ENCODE results near the gene ST6GAL2. TPM values are rescaled to one million over a fixed set of nuclear protein-coding genes. Genes with fewer than 3 reads are reported as not detected.

ST6GAL2 gene
- total and polyA plus RNA-seq, 4 donors = 0.02 to 4.0 (median 0.55) TPM

DNA sequence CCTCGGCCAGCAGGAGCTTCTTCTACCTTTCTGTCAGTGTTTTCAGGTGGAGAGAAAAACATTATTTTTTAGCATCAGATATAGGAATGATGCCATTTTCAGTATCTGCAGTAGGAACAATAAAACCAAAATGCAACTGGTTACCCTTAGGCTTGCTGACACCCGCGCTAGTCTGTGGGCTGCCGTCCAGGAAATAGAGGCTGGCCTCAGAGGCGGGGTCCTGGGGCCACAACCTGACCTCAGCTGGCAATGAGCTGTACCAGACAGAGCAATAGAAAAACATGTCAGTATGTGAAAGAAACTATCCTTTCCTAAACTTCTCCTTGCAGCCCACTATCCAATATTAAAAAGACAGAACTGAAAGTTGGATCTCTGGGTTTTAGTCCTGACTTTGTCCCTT, 4.6 kb upstream of the ST6GAL2 start:
- no peak overlapping the region for H3K27ac ChIP-seq (ENCODE audit: low read depth in 1 of 2, low read length in 1 of 2)
- H3K36me3 ChIP-seq (ENCODE audit: control insufficient read depth in 4 of 4, insufficient read depth in 4 of 4, low read length in 4 of 4) = no peaks in the 10 kb centered on the region
- H3K27me3 ChIP-seq (ENCODE audit: control insufficient read depth in 3 of 3, insufficient read depth in 3 of 3, low read length in 2 of 3) = peaks cover 17 to 20% (median 18%) of the 10 kb centered on the region in 3 donors
- H3K4me1 ChIP-seq (ENCODE audit: control insufficient read depth in 5 of 5, insufficient read depth in 5 of 5, low read length in 5 of 5) = peaks cover 0 to 11% (median 0%) of the 10 kb centered on the region in 5 donors
- no peak overlapping the region for H3K4me3 ChIP-seq
- ATAC-seq (ENCODE audit: insufficient read depth, low FRiP score) (no peak), DNase-seq (no peak)
- H3K9me3 ChIP-seq (ENCODE audit: control insufficient read depth in 4 of 4, insufficient read depth in 3 of 4, low read length in 3 of 4) = no peaks in the 10 kb centered on the region
- 12 to 21% methylated on average over 5 of the region's 5 CpGs for WGBS, 2 donors
- TF ChIP-seq, protein P1, sequence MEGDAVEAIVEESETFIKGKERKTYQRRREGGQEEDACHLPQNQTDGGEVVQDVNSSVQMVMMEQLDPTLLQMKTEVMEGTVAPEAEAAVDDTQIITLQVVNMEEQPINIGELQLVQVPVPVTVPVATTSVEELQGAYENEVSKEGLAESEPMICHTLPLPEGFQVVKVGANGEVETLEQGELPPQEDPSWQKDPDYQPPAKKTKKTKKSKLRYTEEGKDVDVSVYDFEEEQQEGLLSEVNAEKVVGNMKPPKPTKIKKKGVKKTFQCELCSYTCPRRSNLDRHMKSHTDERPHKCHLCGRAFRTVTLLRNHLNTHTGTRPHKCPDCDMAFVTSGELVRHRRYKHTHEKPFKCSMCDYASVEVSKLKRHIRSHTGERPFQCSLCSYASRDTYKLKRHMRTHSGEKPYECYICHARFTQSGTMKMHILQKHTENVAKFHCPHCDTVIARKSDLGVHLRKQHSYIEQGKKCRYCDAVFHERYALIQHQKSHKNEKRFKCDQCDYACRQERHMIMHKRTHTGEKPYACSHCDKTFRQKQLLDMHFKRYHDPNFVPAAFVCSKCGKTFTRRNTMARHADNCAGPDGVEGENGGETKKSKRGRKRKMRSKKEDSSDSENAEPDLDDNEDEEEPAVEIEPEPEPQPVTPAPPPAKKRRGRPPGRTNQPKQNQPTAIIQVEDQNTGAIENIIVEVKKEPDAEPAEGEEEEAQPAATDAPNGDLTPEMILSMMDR (IDR thresholded peaks at IDR 0.05; ENCODE audit: control extremely low read depth, extremely low read depth) = no peak
- no peak overlapping the region for H3K9ac ChIP-seq (ENCODE audit: insufficient read depth in 1 of 2, low read length in 2 of 2)

DNA sequence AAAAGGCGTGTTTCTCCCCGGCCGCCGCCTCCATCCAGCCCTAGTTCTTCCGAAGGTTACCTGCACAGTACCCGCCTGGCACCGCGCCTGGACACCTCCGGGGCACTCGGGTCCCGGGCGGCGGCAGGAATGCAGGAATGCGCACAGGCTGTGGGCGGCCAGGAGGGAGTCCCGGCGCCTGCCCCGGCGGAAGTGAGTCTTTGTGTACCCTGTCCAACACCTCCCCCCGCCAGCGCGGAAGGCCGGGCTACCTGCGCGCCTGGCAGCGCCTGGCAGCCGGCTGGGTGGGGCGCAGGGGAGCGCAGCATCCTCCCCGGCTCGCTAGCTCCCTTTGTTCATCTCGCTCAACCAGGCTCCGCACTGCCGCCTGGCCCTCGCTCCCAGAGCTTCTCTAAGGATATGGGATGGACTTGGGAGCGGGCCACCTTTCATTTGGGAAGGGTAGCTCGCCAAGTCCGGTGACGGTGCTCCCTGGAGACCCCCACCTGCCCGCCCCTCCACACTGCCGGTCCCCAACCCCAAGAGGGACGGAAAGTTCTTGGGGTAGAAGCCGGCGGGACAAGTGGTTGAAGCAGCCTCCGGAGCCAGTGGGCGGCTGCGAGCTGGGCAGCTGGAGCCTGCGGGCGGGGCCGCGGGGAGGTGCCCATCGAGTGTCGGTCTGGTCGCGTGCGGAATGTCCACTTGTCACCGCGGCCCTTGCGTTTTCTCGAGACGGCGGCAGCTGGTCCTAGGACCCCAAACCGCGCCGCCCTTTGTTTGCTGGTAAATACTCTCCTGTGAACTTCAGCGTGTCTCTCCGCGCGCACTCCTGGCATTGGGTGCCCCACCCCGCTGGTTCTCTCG, 1.2 kb upstream of the ST6GAL2 start:
- no peaks in the 10 kb centered on the region for H3K9me3 ChIP-seq (ENCODE audit: control insufficient read depth in 4 of 4, insufficient read depth in 3 of 4, low read length in 3 of 4)
- ATAC-seq (ENCODE audit: insufficient read depth, low FRiP score) (peak; percentile 27), DNase-seq (peak; percentile 43 to 78 (median 62))
- TF ChIP-seq, protein P1 (IDR thresholded peaks at IDR 0.05; ENCODE audit: control extremely low read depth, extremely low read depth) = no peak
- no peak overlapping the region for H3K9ac ChIP-seq (ENCODE audit: insufficient read depth in 1 of 2, low read length in 2 of 2)
- H3K36me3 ChIP-seq (ENCODE audit: control insufficient read depth in 4 of 4, insufficient read depth in 4 of 4, low read length in 4 of 4) = no peaks in the 10 kb centered on the region
- peak overlapping the region; percentile 5 for H3K4me3 ChIP-seq
- H3K27ac ChIP-seq (ENCODE audit: low read depth in 1 of 2, low read length in 1 of 2) = no peak overlapping the region
- WGBS, 2 donors = 2% methylated on average over 69 to 71 of the region's 71 CpGs
- H3K27me3 ChIP-seq (ENCODE audit: control insufficient read depth in 3 of 3, insufficient read depth in 3 of 3, low read length in 2 of 3) = peaks cover 20 to 31% (median 28%) of the 10 kb centered on the region in 3 donors
- peaks cover 0 to 18% (median 4%) of the 10 kb centered on the region in 5 donors for H3K4me1 ChIP-seq (ENCODE audit: control insufficient read depth in 5 of 5, insufficient read depth in 5 of 5, low read length in 5 of 5)

- TF ChIP-seq, protein P1 (IDR thresholded peaks at IDR 0.05; ENCODE audit: control extremely low read depth, extremely low read depth) = no peak
- H3K27ac ChIP-seq (ENCODE audit: low read depth in 1 of 2, low read length in 1 of 2) = no peak overlapping the region
- 1 to 2% methylated on average over 10 of the region's 10 CpGs for WGBS, 2 donors
- no peak overlapping the region for H3K4me3 ChIP-seq
- peaks cover 20 to 33% (median 24%) of the 10 kb centered on the region in 3 donors for H3K27me3 ChIP-seq (ENCODE audit: control insufficient read depth in 3 of 3, insufficient read depth in 3 of 3, low read length in 2 of 3)
- DNase-seq = peak; percentile 39 to 54 (median 53)
- no peaks in the 10 kb centered on the region for H3K9me3 ChIP-seq (ENCODE audit: control insufficient read depth in 4 of 4, insufficient read depth in 3 of 4, low read length in 3 of 4)
- peaks cover 0 to 18% (median 4%) of the 10 kb centered on the region in 5 donors for H3K4me1 ChIP-seq (ENCODE audit: control insufficient read depth in 5 of 5, insufficient read depth in 5 of 5, low read length in 5 of 5)
- H3K36me3 ChIP-seq (ENCODE audit: control insufficient read depth in 4 of 4, insufficient read depth in 4 of 4, low read length in 4 of 4) = no peaks in the 10 kb centered on the region
- no peak overlapping the region for H3K9ac ChIP-seq (ENCODE audit: insufficient read depth in 1 of 2, low read length in 2 of 2)
- ATAC-seq (ENCODE audit: insufficient read depth, low FRiP score) = no peak
These were observed 638 bp downstream of the ST6GAL2 start for GRCh38 chr2:106885329-106885728.
